Astrocyte of the cerebellum (primary cell): Measurements from ENCODE around the gene AMFR.
"Not testable (repeated sequence)": the region's sequence is repeated elsewhere in the genome, so short reads cannot be mapped to it uniquely, and the experiment has no call there.

Experiments used
- DNase-seq: peaks from one replicate; pipeline ENCODE4 v3.0.0-alpha.2; 2011; ENCODE audit warnings: low read depth
- H3K4me3 ChIP-seq: 2 replicates; pipeline ENCODE4 v1.5.1; 2011; ENCODE audit warnings: mild to moderate bottlenecking, low read depth, low read length, moderate library complexity
- in situ Hi-C: cut with HindIII; loops from 2 replicates; pipeline ENCODE4 v1.10.0; 2017; ENCODE audit warnings: low sequenced_read_pairs
- TF ChIP-seq, protein P1 (sequence below): IDR thresholded peaks from 2 replicates; pipeline ENCODE4 v1.5.1; 2012; ENCODE audit warnings: low read length, low read depth, moderate library complexity, mild to moderate bottlenecking; ENCODE audit errors: missing control alignments

AMFR gene

DNA sequence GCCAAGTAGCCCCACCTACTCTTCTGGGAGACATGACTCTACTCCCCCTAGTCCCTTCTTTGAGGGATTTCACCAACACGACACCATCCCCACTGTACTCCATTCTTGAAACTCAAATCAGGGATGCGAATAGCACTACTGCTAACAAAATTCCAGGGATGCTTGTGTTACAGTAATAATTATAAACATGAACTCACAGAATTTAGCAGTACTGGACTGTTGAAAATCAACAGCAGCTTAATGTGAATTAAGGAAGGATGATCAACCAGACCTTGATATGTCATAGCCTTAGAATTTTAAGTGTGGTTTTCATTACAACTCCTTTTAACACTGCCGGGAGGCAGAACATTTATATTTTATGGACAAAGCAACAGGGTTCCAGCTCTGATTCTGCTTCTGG is 37.9 kb downstream of the AMFR start:
- in situ Hi-C loops = no loop called here
- TF ChIP-seq, protein P1, sequence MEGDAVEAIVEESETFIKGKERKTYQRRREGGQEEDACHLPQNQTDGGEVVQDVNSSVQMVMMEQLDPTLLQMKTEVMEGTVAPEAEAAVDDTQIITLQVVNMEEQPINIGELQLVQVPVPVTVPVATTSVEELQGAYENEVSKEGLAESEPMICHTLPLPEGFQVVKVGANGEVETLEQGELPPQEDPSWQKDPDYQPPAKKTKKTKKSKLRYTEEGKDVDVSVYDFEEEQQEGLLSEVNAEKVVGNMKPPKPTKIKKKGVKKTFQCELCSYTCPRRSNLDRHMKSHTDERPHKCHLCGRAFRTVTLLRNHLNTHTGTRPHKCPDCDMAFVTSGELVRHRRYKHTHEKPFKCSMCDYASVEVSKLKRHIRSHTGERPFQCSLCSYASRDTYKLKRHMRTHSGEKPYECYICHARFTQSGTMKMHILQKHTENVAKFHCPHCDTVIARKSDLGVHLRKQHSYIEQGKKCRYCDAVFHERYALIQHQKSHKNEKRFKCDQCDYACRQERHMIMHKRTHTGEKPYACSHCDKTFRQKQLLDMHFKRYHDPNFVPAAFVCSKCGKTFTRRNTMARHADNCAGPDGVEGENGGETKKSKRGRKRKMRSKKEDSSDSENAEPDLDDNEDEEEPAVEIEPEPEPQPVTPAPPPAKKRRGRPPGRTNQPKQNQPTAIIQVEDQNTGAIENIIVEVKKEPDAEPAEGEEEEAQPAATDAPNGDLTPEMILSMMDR = no peak
- no peak overlapping the region for H3K4me3 ChIP-seq
- no peak for DNase-seq

DNA sequence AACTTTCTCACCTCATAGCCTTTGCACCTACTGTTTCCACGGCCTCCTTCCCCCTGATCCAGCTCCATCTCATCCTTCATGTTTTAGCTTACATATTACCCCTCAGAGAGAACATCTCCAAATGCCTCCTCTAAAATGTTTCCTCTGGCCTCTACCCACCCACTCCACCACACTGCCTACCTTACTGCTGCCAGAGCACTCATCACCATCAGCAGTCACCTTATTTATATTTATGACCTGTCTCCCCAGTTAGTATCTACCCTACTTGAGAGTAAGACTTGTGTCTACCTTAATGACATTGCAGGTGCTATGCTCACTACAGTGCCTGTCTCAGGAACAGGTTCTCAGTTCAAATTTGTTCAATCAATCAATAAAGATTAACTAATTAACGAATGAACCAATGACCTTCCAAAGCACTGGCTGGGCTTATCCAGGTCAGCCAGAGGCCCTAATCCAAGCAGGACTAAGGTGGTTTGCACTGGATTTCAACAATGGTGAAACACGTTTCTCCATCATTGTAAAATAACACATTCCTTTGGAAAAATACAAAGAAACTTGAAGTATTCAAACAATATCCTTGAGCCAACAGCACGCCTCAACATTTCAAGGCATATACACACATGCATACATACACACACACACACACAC is 41.1 kb downstream of the AMFR start:
- H3K4me3 ChIP-seq = no peak overlapping the region
- TF ChIP-seq, protein P1 = no peak
- no peak for DNase-seq
- in situ Hi-C loops = no loop called here

DNA sequence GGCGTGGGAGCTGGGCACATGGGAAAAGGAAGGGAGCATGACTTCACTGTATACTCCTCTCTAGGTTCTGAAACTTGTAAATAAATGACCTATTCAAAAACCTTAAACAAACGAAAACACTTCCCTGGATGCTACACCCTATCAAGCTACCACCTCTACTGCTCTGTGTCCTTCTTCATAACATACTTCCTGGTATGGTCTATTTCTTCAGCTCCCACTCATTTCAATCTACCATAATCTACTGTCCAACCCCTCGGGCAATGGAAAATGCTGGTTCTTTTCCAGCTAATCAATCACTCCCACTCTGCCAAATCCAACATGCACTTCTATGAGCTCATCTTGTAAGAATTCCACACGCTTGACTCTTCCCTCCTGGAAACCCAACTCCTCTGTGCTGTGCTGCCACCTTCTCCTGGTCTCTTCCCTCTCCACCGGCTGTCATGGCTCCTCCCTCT is 42.4 kb downstream of the AMFR start:
- DNase-seq = peak; percentile 15
- H3K4me3 ChIP-seq = no peak overlapping the region
- TF ChIP-seq, protein P1 = no peak
- in situ Hi-C loops = no loop called here

DNA sequence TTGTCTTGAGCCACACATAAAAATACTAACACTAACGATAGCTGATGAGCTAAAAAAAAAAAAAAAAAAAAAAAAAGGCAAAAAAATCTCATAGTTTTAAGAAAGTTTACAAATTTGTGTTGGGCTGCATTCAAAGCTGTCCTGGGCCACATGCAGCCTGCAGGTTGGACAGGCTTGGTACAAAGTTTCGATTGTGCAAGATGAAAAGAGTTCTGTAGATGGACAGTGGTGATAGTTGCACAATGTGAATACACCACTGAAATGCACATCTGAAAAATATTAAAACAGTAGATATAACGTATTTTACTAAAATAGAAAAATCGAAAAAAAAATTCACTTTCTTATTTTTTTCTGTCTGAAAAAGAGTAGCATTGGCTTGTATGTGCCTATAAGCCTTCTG is 42.9 kb downstream of the AMFR start:
- TF ChIP-seq, protein P1 = no peak
- no peak overlapping the region for H3K4me3 ChIP-seq
- in situ Hi-C loops = no loop called here
- DNase-seq = no peak

DNA sequence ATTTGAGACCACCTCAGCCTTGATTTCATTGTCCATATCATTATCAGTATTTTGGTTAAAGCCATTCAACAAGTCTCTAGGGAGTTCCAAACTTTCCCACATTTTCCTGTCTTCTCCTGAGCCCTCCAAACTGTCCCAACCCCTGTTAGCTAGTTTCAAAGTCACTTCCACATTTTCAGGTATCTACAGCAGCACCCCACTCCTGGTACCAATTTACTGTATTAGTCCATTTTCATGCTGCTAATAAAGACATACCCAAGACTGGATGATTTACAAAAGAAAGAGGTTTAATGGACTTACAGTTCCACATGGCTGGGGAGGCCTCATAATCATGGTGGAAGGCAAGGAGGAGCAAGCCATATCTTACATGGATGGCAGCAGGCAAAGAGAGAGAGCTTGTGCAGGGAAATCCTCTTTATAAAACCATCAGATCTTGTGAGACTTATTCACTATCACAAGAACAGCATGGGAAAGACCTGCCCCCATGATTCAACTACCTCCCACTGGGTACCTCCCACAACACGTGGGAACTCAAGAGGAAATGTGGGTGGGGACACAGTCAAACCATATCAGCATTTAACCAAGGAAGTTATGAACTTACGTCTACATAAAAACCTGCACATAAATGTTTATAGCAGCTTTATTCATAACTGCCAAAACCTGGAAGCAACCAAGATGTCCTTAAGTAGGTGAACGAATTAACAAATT is 44.4 kb downstream of the AMFR start:
- DNase-seq, H3K4me3 ChIP-seq, in situ Hi-C loops: not testable (repeated sequence)

DNA sequence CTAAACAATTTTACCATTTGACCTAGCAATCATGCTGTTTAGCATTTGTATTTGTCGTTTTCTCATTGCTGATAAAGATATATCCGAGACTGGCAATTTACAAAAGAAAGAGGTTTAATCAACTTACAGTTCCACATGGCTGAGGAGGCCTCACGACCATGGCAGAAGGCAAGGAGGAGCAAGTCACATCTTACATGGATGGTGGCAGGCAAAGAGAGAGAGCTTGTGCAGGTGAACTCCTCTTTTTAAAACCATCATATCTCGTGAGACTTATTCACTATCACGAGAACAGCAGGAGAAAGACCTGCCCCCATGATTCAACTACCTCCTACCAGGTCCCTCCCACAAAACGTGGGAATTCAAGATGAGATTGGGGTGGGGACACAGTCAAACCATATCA is 46.3 kb downstream of the AMFR start:
- in situ Hi-C loops, DNase-seq, H3K4me3 ChIP-seq: not testable (repeated sequence)

DNA sequence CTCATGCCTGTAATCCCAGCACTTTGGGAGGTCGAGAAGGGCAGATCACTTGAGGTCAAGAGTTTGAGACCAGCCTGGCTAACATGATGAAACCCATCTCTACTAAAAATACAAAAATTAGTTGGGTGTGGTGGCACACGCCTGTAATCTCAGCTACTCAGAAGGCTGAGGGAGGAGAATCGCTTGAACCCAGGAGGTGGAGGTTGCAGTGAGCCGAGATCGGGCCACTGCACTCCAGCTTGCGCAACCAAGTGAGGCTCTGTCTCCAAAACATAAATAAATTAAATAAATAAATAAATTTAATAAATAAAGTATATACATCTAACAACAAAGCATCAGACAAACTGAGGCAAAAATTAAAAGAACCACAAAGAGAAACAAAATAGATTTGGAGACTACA is 49.6 kb downstream of the AMFR start:
- DNase-seq, H3K4me3 ChIP-seq, in situ Hi-C loops: not testable (repeated sequence)

DNA sequence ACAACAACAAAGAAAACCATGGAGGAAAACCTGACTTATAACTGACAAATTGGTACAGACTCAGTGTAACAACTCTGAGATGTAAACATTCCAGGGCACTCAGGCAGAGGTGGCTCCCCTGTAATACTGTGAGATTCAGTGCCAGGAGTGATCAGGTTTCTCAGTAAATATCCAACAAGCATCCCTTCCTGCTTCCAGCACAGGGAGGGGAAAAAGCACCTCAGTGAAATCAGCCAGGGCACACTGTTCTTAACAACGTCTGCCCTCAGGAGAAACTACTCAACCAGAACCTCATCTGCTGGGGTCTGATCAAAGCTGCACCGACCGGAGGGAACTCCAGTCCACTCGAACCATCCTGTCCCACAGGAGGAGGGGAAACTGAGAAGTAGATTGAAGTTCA is 52.3 kb downstream of the AMFR start:
- in situ Hi-C loops = no loop called here
- H3K4me3 ChIP-seq = no peak overlapping the region
- DNase-seq = no peak
- TF ChIP-seq, protein P1 = no peak
